ENCODE measurements around the gene LRP2BP. TPM values are rescaled to one million over a fixed set of nuclear protein-coding genes. Genes with fewer than 3 reads are reported as not detected.

The LRP2BP gene
- total RNA-seq, 1 experiment from 2014 or later: 0.33 TPM

- H3K27me3 Mint-ChIP-seq (ENCODE audit: low read depth): no peaks in the 10 kb centered on the region
- ATAC-seq: no peak
- peak overlapping the region; percentile 82; the same call in 1 of the 2 replicates for H3K27ac Mint-ChIP-seq
- peak overlapping the region; percentile 42 for H3K4me3 Mint-ChIP-seq
- no peaks in the 10 kb centered on the region for H3K36me3 Mint-ChIP-seq
- H3K9me3 Mint-ChIP-seq: no peaks in the 10 kb centered on the region
- ChIA-PET POLR2A (no interaction called here), CTCF (interaction anchor here (2.3 kb wide), 1 partner anchor 31 kb away, joined by 11 read pairs; the partner anchor contains the start of genes ANKRD37 and LRP2BP)
- peaks cover 10% of the 10 kb centered on the region for H3K4me1 Mint-ChIP-seq
- TF ChIP-seq NR2C2 (CRISPR knock-in tag; IDR thresholded peaks at IDR 0.05) (no peak), KAT7 (CRISPR knock-in tag; IDR thresholded peaks at IDR 0.05; ENCODE audit: borderline replicate concordance) (no peak), ZNF532 (CRISPR knock-in tag; IDR thresholded peaks at IDR 0.05; ENCODE audit: borderline replicate concordance) (no peak), AFF4 (CRISPR knock-in tag; IDR thresholded peaks at IDR 0.05; ENCODE audit: borderline replicate concordance) (no peak), FOXJ3 (CRISPR knock-in tag; IDR thresholded peaks at IDR 0.05; ENCODE audit: borderline replicate concordance) (no peak), ELF4 (CRISPR knock-in tag; IDR thresholded peaks at IDR 0.05; ENCODE audit: low read depth) (no peak), ZNF512 (CRISPR knock-in tag; IDR thresholded peaks at IDR 0.05; ENCODE audit: borderline replicate concordance) (no peak), ZNF138 (CRISPR knock-in tag; conservative IDR thresholded peaks at IDR 0.05) (no peak), FOXP1 (CRISPR knock-in tag; IDR thresholded peaks at IDR 0.05; ENCODE audit: borderline replicate concordance) (no peak), CREM (CRISPR knock-in tag; IDR thresholded peaks at IDR 0.05) (no peak), HMGA2 (CRISPR knock-in tag; IDR thresholded peaks at IDR 0.05) (no peak), JAZF1 (CRISPR knock-in tag; IDR thresholded peaks at IDR 0.05) (no peak), NR1H2 (CRISPR knock-in tag; IDR thresholded peaks at IDR 0.05) (no peak), ESRRA (CRISPR knock-in tag; IDR thresholded peaks at IDR 0.05; ENCODE audit: borderline replicate concordance) (no peak), NFYB (CRISPR knock-in tag; conservative IDR thresholded peaks at IDR 0.05; ENCODE audit: low read depth) (no peak), CBFB (CRISPR knock-in tag; IDR thresholded peaks at IDR 0.05; ENCODE audit: low read depth) (no peak)
- TF ChIP-seq, protein P1, sequence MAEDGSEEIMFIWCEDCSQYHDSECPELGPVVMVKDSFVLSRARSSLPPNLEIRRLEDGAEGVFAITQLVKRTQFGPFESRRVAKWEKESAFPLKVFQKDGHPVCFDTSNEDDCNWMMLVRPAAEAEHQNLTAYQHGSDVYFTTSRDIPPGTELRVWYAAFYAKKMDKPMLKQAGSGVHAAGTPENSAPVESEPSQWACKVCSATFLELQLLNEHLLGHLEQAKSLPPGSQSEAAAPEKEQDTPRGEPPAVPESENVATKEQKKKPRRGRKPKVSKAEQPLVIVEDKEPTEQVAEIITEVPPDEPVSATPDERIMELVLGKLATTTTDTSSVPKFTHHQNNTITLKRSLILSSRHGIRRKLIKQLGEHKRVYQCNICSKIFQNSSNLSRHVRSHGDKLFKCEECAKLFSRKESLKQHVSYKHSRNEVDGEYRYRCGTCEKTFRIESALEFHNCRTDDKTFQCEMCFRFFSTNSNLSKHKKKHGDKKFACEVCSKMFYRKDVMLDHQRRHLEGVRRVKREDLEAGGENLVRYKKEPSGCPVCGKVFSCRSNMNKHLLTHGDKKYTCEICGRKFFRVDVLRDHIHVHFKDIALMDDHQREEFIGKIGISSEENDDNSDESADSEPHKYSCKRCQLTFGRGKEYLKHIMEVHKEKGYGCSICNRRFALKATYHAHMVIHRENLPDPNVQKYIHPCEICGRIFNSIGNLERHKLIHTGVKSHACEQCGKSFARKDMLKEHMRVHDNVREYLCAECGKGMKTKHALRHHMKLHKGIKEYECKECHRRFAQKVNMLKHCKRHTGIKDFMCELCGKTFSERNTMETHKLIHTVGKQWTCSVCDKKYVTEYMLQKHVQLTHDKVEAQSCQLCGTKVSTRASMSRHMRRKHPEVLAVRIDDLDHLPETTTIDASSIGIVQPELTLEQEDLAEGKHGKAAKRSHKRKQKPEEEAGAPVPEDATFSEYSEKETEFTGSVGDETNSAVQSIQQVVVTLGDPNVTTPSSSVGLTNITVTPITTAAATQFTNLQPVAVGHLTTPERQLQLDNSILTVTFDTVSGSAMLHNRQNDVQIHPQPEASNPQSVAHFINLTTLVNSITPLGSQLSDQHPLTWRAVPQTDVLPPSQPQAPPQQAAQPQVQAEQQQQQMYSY (CRISPR knock-in tag; IDR thresholded peaks at IDR 0.05): no peak
- TF ChIP-seq, protein P2, sequence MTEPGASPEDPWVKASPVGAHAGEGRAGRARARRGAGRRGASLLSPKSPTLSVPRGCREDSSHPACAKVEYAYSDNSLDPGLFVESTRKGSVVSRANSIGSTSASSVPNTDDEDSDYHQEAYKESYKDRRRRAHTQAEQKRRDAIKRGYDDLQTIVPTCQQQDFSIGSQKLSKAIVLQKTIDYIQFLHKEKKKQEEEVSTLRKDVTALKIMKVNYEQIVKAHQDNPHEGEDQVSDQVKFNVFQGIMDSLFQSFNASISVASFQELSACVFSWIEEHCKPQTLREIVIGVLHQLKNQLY (CRISPR knock-in tag; IDR thresholded peaks at IDR 0.05): no peak
- TF ChIP-seq, protein P3, sequence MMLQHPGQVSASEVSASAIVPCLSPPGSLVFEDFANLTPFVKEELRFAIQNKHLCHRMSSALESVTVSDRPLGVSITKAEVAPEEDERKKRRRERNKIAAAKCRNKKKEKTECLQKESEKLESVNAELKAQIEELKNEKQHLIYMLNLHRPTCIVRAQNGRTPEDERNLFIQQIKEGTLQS (CRISPR knock-in tag; conservative IDR thresholded peaks at IDR 0.05): no peak
- TF ChIP-seq, protein P4, sequence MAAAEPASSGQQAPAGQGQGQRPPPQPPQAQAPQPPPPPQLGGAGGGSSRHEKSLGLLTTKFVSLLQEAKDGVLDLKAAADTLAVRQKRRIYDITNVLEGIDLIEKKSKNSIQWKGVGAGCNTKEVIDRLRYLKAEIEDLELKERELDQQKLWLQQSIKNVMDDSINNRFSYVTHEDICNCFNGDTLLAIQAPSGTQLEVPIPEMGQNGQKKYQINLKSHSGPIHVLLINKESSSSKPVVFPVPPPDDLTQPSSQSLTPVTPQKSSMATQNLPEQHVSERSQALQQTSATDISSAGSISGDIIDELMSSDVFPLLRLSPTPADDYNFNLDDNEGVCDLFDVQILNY (CRISPR knock-in tag; IDR thresholded peaks at IDR 0.05): no peak
- DNase-seq (ENCODE audit: low spot score): no peak
Observed at GRCh38 chr4:185426960-185427688, 31.4 kb upstream of the LRP2BP start.

Data from WTC11 (cell line).